K562 (cell line): ENCODE measurements around the gene TIMP3. TPM values are rescaled to one million over a fixed set of nuclear protein-coding genes. Genes with fewer than 3 reads are reported as not detected.

Experiments used
- EHMT2 ChIP-seq: fragments of 450-650 bp; IDR thresholded peaks from 2 replicates; pipeline ENCODE4 v1.6.1; 2018; ENCODE audit warnings: antibody characterized with exemption
- GABPB1 ChIP-seq: sonication (generic); formaldehyde crosslinking; IDR thresholded peaks from 2 replicates; pipeline ENCODE4 v1.8.0; 2022; ENCODE audit warnings: mild to moderate bottlenecking, missing genetic modification reagents
- GATAD2B ChIP-seq: fragments of 450-650 bp; IDR thresholded peaks from 2 replicates; pipeline ENCODE4 v1.6.1; 2017; ENCODE audit warnings: mild to moderate bottlenecking, borderline replicate concordance
- MEIS2 ChIP-seq: fragments of 450-650 bp; IDR thresholded peaks from 2 replicates; pipeline ENCODE4 v1.6.1; 2014; ENCODE audit warnings: mild to moderate bottlenecking; ENCODE audit not compliant: partially characterized antibody
- NR2F6 ChIP-seq: fragments of 450-650 bp; formaldehyde crosslinking; IDR thresholded peaks from 2 replicates; pipeline ENCODE4 v1.4.0; 2020; ENCODE audit warnings: mild to moderate bottlenecking
- NUFIP1 ChIP-seq: fragments of 450-650 bp; IDR thresholded peaks from 2 replicates; pipeline ENCODE4 v1.6.1; 2018; ENCODE audit not compliant: partially characterized antibody
- POLR2B ChIP-seq: fragments of 450-650 bp; IDR thresholded peaks from 2 replicates; pipeline ENCODE4 v1.6.1; 2018; ENCODE audit warnings: low read depth; ENCODE audit not compliant: partially characterized antibody
- ZFP30 ChIP-seq: fragments of 250-450 bp; sonication (Bioruptor Pico); IDR thresholded peaks from 2 replicates; pipeline ENCODE4 v1.8.0; 2022; ENCODE audit warnings: moderate library complexity, mild to moderate bottlenecking, inconsistent platforms, borderline replicate concordance
- ZKSCAN1 ChIP-seq: fragments of 150-350 bp; IDR thresholded peaks from 2 replicates; pipeline ENCODE4 v1.6.1; 2016; ENCODE audit warnings: low read depth, low read length
- ZNF143 ChIP-seq: sonication (generic); formaldehyde crosslinking; IDR thresholded peaks from 2 replicates; pipeline ENCODE4 v1.9.0; 2022; ENCODE audit warnings: mild to moderate bottlenecking, missing genetic modification reagents
- ZNF436 ChIP-seq: fragments of 250-450, 450-650 bp; sonication (Bioruptor Pico); formaldehyde crosslinking; IDR thresholded peaks from 2 replicates; pipeline ENCODE4 v1.7.0; 2020; ENCODE audit warnings: mild to moderate bottlenecking
- polyA plus RNA-seq, 8 experiments: library from polyadenylated mRNA; depleted of rRNA in 4 of 8; stranded (reverse) in 5 of 8; unstranded in 3 of 8; fragments of >200 nt; fragmentation: Nextera tagmentation in 2 of 8; fragmentation: Illumina TruSeq in 1 of 8; extraction: Ambion mirVana in 2 of 8; extraction: Trizol in 1 of 8; gene quantifications; 2 replicates each; pipeline versions ENCODE4 v1.2.1 to v1.2.3, GENCODE V29; 2011 to 2014; ENCODE audit warnings: inconsistent platforms in 1 of 8, missing spikeins in 1 of 8
- total RNA-seq, 7 experiments: library from RNA; depleted of rRNA in 6 of 7; stranded (reverse); fragments of >200 nt in 6 of 7; fragmentation: Illumina TruSeq in 2 of 7; extraction: Trizol in 2 of 7; gene quantifications; 2 replicates each; pipeline versions ENCODE4 v1.2.1 to v1.2.3, GENCODE V29; 2011 to 2021; ENCODE audit warnings: low replicate concordance in 1 of 7
- TF ChIP-seq, protein P1 (sequence below), 2 experiments: fragments of 450-650 bp in 1 of 2; IDR thresholded peaks; 2 replicates each; pipeline ENCODE4 v1.6.1; 2011 to 2017; ENCODE audit warnings: low read depth in 2 of 2, antibody characterized with exemption in 1 of 2, borderline replicate concordance in 1 of 2, low read length in 1 of 2, mild to moderate bottlenecking in 1 of 2, mixed read lengths in 1 of 2; ENCODE audit not compliant: control insufficient read depth in 1 of 2
- TF ChIP-seq, protein P2 (sequence below): IDR thresholded peaks from 3 replicates; pipeline ENCODE4 v1.6.1; 2011; ENCODE audit warnings: borderline replicate concordance, mild to moderate bottlenecking; ENCODE audit not compliant: insufficient read length, insufficient read depth
- TF ChIP-seq, protein P3 (sequence below): sonication (generic); IDR thresholded peaks from 2 replicates; pipeline ENCODE4 v1.6.1; 2016
- TF ChIP-seq, protein P4 (sequence below): fragments of 250-450 bp; sonication (Bioruptor Pico); IDR thresholded peaks from 2 replicates; pipeline ENCODE4 v1.9.0; 2021; ENCODE audit warnings: mild to moderate bottlenecking, inconsistent platforms
- TF ChIP-seq, protein P5 (sequence below): fragments of 250-450 bp; sonication (Bioruptor Pico); IDR thresholded peaks from 2 replicates; pipeline ENCODE4 v1.8.0; 2021; ENCODE audit warnings: moderate library complexity, mild to moderate bottlenecking, inconsistent platforms
- TF ChIP-seq, protein P6 (sequence below): sonication (generic); formaldehyde crosslinking; IDR thresholded peaks from 2 replicates; pipeline ENCODE4 v1.9.0; 2022; ENCODE audit warnings: mild to moderate bottlenecking, missing genetic modification reagents

Gene TIMP3
- total and polyA plus RNA-seq, 9 of the 15 experiments (the other 6 are each of a cell fraction or from before 2014, with no cell fraction given) = 0.07 to 0.73 (median 0.18) TPM

GRCh38 chr22:32880893-32881596 is 79.5 kb downstream of the TIMP3 start (continued):
- TF ChIP-seq, protein P1, sequence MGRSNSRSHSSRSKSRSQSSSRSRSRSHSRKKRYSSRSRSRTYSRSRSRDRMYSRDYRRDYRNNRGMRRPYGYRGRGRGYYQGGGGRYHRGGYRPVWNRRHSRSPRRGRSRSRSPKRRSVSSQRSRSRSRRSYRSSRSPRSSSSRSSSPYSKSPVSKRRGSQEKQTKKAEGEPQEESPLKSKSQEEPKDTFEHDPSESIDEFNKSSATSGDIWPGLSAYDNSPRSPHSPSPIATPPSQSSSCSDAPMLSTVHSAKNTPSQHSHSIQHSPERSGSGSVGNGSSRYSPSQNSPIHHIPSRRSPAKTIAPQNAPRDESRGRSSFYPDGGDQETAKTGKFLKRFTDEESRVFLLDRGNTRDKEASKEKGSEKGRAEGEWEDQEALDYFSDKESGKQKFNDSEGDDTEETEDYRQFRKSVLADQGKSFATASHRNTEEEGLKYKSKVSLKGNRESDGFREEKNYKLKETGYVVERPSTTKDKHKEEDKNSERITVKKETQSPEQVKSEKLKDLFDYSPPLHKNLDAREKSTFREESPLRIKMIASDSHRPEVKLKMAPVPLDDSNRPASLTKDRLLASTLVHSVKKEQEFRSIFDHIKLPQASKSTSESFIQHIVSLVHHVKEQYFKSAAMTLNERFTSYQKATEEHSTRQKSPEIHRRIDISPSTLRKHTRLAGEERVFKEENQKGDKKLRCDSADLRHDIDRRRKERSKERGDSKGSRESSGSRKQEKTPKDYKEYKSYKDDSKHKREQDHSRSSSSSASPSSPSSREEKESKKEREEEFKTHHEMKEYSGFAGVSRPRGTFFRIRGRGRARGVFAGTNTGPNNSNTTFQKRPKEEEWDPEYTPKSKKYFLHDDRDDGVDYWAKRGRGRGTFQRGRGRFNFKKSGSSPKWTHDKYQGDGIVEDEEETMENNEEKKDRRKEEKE (IDR thresholded peaks at IDR 0.05; ENCODE audit: borderline replicate concordance in 1 of 2, control insufficient read depth in 1 of 2, low read depth in 2 of 2, low read length in 1 of 2) = no peak
- no peak; the same call in none of the 2 replicates for TF ChIP-seq GABPB1 (CRISPR knock-in tag)
- TF ChIP-seq EHMT2 = no peak
- no peak for TF ChIP-seq ZNF436
- TF ChIP-seq NUFIP1 = no peak
- TF ChIP-seq ZKSCAN1 = peak; percentile 50; the same call in 1 of the 2 replicates
- no peak for TF ChIP-seq ZNF143
- no peak for TF ChIP-seq NR2F6 (CRISPR knock-in tag)
- TF ChIP-seq, protein P2, sequence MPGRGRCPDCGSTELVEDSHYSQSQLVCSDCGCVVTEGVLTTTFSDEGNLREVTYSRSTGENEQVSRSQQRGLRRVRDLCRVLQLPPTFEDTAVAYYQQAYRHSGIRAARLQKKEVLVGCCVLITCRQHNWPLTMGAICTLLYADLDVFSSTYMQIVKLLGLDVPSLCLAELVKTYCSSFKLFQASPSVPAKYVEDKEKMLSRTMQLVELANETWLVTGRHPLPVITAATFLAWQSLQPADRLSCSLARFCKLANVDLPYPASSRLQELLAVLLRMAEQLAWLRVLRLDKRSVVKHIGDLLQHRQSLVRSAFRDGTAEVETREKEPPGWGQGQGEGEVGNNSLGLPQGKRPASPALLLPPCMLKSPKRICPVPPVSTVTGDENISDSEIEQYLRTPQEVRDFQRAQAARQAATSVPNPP = no peak
- TF ChIP-seq MEIS2 = peak; percentile 99
- no peak for TF ChIP-seq POLR2B
- peak; percentile 83 for TF ChIP-seq GATAD2B
- TF ChIP-seq, protein P3, sequence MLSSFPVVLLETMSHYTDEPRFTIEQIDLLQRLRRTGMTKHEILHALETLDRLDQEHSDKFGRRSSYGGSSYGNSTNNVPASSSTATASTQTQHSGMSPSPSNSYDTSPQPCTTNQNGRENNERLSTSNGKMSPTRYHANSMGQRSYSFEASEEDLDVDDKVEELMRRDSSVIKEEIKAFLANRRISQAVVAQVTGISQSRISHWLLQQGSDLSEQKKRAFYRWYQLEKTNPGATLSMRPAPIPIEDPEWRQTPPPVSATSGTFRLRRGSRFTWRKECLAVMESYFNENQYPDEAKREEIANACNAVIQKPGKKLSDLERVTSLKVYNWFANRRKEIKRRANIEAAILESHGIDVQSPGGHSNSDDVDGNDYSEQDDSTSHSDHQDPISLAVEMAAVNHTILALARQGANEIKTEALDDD = peak; percentile 98
- no peak for TF ChIP-seq ZFP30 (CRISPR knock-in tag)
- TF ChIP-seq, protein P4, sequence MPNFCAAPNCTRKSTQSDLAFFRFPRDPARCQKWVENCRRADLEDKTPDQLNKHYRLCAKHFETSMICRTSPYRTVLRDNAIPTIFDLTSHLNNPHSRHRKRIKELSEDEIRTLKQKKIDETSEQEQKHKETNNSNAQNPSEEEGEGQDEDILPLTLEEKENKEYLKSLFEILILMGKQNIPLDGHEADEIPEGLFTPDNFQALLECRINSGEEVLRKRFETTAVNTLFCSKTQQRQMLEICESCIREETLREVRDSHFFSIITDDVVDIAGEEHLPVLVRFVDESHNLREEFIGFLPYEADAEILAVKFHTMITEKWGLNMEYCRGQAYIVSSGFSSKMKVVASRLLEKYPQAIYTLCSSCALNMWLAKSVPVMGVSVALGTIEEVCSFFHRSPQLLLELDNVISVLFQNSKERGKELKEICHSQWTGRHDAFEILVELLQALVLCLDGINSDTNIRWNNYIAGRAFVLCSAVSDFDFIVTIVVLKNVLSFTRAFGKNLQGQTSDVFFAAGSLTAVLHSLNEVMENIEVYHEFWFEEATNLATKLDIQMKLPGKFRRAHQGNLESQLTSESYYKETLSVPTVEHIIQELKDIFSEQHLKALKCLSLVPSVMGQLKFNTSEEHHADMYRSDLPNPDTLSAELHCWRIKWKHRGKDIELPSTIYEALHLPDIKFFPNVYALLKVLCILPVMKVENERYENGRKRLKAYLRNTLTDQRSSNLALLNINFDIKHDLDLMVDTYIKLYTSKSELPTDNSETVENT (CRISPR knock-in tag) = no peak
- TF ChIP-seq, protein P5, sequence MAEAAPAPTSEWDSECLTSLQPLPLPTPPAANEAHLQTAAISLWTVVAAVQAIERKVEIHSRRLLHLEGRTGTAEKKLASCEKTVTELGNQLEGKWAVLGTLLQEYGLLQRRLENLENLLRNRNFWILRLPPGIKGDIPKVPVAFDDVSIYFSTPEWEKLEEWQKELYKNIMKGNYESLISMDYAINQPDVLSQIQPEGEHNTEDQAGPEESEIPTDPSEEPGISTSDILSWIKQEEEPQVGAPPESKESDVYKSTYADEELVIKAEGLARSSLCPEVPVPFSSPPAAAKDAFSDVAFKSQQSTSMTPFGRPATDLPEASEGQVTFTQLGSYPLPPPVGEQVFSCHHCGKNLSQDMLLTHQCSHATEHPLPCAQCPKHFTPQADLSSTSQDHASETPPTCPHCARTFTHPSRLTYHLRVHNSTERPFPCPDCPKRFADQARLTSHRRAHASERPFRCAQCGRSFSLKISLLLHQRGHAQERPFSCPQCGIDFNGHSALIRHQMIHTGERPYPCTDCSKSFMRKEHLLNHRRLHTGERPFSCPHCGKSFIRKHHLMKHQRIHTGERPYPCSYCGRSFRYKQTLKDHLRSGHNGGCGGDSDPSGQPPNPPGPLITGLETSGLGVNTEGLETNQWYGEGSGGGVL (CRISPR knock-in tag) = no peak
- TF ChIP-seq, protein P6, sequence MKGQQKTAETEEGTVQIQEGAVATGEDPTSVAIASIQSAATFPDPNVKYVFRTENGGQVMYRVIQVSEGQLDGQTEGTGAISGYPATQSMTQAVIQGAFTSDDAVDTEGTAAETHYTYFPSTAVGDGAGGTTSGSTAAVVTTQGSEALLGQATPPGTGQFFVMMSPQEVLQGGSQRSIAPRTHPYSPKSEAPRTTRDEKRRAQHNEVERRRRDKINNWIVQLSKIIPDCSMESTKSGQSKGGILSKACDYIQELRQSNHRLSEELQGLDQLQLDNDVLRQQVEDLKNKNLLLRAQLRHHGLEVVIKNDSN (CRISPR knock-in tag) = no peak
